Effector CD8-positive, alpha-beta T cell (primary cell): ENCODE results near the gene STX11.
"Not testable (repeated sequence)": the region's sequence is repeated elsewhere in the genome, so short reads cannot be mapped to it uniquely, and the experiment has no call there.

Source experiments
- DNase-seq: peaks from one replicate; lab custom pipeline; 2025; lab: John Stamatoyannopoulos, UW

Gene STX11

DNA sequence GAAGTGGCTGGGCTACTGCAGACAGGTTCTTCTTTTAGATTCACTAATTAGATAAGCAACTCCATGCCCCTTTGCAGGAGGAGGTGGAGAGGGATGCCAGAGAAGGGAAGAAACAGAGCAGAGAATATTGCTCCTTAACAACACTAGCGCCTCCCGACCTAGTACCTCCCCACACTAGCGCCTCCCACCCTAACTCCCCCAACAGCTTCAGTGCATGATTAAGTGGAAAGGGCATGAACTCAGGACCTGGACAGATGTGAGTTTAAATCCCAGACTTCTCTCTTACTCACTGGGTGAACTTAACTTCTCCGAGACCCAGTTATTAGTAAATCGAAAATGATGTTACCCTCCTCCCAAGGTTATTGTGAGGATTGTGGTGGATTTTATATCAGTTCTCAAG is 25.7 kb downstream of the STX11 start:
- DNase-seq = no peak

DNA sequence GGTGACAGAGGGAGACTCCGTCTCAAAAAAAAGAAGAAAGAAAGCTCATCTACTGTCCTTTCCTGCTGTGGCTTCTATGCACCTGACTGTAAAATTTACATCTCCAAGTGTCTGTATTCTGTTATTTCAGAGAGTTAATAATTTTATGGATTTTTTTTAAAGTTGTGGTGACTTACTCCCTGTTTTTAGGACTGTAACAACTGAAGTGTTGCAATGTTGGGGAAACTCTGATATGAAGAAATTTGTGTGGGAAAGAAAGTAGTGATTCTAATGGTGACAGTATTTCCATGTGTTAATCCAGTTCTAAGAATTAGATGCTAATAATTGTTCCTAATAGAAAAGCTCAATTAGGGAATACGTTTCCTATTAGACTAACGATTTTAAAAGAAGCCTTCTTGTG is 27.4 kb downstream of the STX11 start:
- no peak for DNase-seq

GRCh38 chr6:144178323-144178722 is 28.0 kb downstream of the STX11 start:
- DNase-seq = no peak

GRCh38 chr6:144179237-144179636 is 28.9 kb downstream of the STX11 start:
- DNase-seq = no peak

DNA sequence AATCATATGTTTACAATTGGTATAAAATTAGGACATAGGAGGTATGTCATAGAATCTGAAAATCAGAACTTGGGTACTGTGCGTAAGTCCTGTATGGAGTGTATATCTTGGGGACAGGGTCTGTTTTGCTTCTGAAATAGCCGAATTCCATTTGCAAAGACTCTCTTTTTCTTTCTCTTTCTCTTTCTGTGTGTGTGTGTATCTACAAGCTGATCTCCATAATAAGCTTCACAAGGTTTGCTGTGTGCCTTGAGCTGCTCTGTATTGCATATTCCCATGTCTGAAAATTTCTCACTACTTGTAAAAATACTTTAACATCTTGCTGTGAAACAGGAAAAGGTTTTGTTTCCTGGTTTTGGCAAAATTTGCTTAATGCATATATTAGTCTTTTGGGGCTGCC is 29.5 kb downstream of the STX11 start:
- no peak for DNase-seq

GRCh38 chr6:144180354-144180753 is 30.0 kb downstream of the STX11 start:
- not testable (repeated sequence) for DNase-seq

DNA sequence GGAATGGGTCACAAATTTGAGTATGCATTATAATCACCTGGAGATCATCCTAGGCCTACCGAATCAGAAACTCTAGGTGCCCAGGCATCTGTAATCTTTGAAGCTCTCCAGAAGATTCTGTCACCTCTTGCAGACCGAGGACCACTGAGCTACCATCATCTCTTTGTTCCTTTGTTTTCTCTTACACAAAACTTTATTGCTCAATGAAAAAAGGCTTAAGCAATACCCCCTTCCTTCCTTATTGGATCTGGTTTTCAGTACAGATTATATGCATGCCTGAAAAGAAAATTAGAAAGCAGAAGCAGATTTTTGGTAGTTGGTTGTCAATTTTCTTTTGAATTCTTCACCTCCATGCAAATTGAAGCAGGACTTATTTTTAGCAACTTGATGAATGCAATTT is 31.3 kb downstream of the STX11 start:
- DNase-seq = no peak

DNA sequence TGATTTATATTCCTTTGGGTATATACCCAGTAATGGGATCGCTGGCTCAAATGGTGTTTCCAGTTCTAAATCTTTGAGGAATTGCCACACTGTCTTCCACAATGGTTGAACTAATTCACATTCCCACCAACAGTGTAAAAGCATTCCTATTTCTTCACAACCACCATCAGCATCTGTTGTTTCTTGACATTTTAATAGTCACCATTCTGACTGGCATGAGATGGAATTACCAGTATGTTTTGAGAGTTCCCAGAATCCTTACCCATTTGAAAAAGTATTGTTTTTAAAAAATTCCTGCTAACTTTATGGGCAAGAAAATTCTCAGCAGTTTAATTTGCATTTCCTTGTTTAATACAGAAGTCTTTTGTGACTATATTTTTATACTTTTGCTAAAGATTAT is 33.9 kb downstream of the STX11 start:
- DNase-seq = not testable (repeated sequence)

DNA sequence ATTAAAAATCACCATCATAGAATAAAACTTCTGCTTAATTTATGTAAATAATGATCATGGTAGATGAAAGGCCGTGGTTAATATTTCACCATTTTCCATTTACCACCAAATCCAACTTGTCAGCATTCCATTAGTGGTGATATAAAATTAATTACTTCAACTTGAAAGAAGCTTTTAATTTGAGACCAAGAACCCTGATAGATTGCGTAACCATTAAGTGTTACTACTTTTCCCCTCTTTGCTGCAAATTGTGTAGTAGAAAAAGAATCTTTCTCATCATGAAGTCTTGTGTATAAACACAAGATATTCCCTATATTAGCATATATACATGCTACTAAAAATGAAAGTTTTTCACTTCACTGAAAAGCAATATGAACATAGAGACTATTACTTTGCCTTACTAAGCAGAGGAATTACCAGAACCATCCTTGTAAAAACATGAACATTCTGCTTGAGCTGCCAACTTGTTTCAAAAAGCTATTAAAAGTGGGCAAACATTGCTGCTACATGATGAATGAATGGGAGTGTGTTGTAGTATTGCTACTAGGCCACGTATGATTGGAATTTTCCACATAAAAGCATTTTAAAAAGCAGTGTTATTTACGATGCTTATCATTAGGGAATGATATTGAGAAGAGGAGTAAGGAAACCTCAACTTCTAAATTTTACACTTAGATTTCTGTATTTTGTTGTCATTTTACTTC is 35.0 kb downstream of the STX11 start:
- DNase-seq = no peak

DNA sequence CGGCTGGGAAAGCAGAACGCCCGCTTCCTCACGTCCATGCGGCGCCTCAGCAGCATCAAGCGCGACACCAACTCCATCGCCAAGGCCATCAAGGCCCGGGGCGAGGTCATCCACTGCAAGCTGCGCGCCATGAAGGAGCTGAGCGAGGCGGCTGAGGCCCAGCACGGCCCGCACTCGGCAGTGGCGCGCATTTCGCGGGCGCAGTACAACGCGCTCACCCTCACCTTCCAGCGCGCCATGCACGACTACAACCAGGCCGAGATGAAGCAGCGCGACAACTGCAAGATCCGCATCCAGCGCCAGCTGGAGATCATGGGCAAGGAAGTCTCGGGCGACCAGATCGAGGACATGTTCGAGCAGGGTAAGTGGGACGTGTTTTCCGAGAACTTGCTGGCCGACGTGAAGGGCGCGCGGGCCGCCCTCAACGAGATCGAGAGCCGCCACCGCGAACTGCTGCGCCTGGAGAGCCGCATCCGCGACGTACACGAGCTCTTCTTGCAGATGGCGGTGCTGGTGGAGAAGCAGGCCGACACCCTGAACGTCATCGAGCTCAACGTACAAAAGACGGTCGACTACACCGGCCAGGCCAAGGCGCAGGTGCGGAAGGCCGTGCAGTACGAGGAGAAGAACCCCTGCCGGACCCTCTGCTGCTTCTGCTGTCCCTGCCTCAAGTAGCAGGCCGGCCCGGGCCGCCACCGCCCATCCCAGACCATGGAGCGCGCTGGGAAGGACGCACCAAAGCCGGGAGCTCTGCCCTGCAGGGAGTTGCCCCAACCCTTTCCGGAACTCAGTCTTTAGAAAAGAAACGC is 36.7 kb downstream of the STX11 start:
- no peak for DNase-seq

DNA sequence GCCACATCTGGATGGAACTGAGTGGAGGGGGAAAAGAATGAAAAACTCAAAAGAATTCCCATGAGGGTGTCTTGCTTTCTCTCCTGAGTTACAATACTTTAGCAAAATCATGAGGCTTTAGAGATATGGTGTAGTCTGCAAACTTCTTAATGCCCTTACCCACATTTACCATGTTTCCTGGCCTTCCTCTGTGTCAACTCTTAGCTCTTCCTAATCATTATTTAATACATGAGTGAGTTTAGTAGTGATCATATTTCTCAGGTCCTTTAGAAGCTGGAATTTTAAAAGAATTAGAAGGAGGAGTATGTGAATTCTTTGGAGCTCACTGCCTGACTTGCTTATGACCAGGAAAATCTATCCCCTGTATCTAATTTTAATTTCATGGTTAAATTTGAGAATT is 39.0 kb downstream of the STX11 start:
- no peak for DNase-seq

GRCh38 chr6:144190080-144190479 is 39.8 kb downstream of the STX11 start:
- DNase-seq = no peak

DNA sequence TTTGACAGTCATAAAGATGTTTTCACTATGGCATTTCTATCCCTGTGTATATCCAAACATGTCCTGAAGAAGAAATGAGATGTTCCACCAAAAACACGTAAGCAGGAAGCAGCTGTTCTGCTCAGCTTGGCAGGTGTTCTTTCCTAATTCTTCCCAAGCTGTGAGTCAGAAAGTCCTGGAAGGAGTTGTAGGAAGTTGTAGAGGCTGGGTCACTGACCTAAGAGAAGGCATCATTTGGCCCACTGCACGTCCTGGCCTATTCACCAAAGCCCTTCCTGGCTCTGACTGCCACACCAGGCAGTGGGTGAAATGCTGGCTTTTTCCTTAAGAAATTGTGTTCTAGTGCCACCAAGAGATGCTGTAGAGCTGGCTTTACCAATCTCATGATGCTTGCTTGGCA is 40.3 kb downstream of the STX11 start:
- no peak for DNase-seq

GRCh38 chr6:144193181-144193580 is 42.9 kb downstream of the STX11 start:
- no peak for DNase-seq

- no peak for DNase-seq
These were observed 44.0 kb downstream of the STX11 start for GRCh38 chr6:144194293-144194810.

DNA sequence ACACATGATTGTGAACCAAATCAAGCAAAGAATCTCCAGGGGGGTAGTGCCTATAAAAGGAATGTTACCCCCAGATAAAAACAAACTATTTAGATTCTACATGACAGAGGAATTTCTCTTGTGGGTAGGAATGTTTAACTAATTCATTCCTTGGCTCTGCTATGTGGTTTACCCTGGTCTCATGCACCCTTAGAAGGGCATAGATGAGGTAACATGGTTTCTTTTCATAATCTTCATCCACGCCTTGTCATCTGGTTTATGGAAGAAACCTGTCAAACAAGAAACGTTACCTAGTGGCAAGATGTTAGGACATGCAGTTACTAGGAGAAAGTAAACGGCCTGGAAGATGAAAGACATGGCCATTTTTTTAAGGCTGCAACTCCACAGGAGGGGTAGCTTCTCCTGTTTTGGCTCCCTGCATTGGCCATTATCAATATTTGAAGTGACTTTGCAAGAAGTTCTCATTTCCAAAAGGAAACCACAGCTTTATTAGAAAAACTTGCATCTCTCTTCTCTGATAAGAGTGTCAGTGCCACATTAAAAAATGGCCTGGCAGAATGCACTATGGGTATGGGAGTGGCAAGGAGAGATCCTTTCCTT is 45.5 kb downstream of the STX11 start:
- no peak for DNase-seq

- DNase-seq = no peak
These were observed 47.6 kb downstream of the STX11 start for GRCh38 chr6:144197919-144198318.

DNA sequence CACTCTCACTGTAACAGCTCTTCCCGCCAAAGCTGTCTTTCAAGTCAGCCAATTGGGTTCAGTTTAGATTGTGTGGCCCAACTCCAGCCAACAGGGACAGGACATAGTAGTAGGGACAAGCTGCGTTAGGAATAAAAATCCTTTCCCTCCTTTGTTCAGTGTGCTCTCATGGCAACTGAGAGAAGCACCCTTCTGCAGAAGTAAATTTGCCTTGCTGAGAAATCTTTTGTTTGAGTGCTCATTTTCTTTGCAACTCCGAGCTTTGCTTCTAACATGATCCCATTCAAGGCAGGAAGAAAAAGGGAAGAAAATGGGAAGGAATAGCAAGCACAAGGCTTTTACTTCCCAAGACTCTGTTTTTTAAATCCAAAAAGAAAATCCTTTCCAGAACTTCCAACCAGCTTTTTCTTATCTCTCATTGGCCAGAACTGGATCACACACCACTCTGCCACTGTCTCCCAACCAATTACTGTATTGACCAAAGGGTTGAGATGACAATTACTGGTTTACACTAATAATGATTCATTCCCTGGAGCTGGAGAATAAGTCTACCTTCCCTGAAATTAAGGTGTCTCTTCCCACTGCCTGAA is 52.7 kb downstream of the STX11 start:
- no peak for DNase-seq

- DNase-seq = no peak
These were observed 60.8 kb downstream of the STX11 start for GRCh38 chr6:144211160-144211559.

DNA sequence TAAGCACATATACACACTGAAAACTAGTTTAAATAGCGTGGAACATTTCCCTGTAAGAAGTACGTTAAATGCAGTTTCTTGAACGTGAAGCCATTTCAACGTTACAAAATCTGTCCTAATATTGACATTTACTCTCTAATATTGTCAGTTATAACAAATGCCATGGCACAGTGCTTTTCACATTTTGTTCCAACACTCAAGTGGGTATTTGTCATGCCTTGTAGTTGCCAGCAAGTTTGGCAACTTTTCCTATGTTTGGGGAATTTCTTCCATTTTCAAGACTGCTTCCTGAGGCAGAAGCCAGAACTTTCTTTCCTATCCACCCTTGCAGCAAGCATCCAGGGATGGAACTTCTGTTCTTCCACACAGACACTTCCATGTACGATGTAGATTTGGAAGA is 63.0 kb downstream of the STX11 start:
- no peak for DNase-seq

- DNase-seq = no peak
These were observed 63.7 kb downstream of the STX11 start for GRCh38 chr6:144214029-144214428.

GRCh38 chr6:144214622-144215401 is 64.5 kb downstream of the STX11 start:
- DNase-seq = no peak
